GM23338 (cell line): Measurements from ENCODE around the gene OTUD7B.

Source experiments
- CREB1 ChIP-seq: fragments of 250-450 bp; sonication (Bioruptor Pico); IDR thresholded peaks from 2 replicates; pipeline ENCODE4 v1.5.0; 2020; ENCODE audit warnings: low read depth, mild to moderate bottlenecking, moderate library complexity
- EZH2 ChIP-seq: fragments of 200-600 bp; sonication (generic); IDR thresholded peaks from one replicate; pipeline ENCODE4 v1.8.0; 2017; ENCODE audit warnings: antibody characterized with exemption, mild to moderate bottlenecking, low read depth; ENCODE audit not compliant: unreplicated experiment
- EZH2phosphoT487 ChIP-seq: fragments of 200-600 bp; sonication (generic); IDR thresholded peaks from one replicate; pipeline ENCODE4 v1.8.1; 2018; ENCODE audit warnings: antibody characterized with exemption; ENCODE audit not compliant: unreplicated experiment
- JUNB ChIP-seq: IDR thresholded peaks from one replicate; pipeline ENCODE4 v1.6.1; 2016; ENCODE audit warnings: antibody characterized with exemption; ENCODE audit not compliant: unreplicated experiment
- POLR2AphosphoS5 ChIP-seq: IDR thresholded peaks from 2 replicates; pipeline ENCODE4 v1.6.1; 2016; ENCODE audit warnings: antibody characterized with exemption, low read depth
- STAT1 ChIP-seq: IDR thresholded peaks from one replicate; pipeline ENCODE4 v1.6.1; 2016; ENCODE audit warnings: antibody characterized with exemption; ENCODE audit not compliant: unreplicated experiment
- ZNF114 ChIP-seq: fragments of 250-450 bp; sonication (Bioruptor Pico); IDR thresholded peaks from 2 replicates; pipeline ENCODE4 v1.5.0; 2020; ENCODE audit warnings: mild to moderate bottlenecking, moderate library complexity
- ZNF331 ChIP-seq: fragments of 250-450 bp; sonication (Bioruptor Pico); IDR thresholded peaks from 2 replicates; pipeline ENCODE4 v1.5.0; 2020; ENCODE audit warnings: low read depth, mild to moderate bottlenecking, moderate library complexity
- TF ChIP-seq, protein P1 (sequence below), 2 experiments: fragments of 200-600 bp in 1 of 2; sonication (generic) in 1 of 2; conservative IDR thresholded peaks; 2 replicates each; pipeline versions ENCODE4 v1.5.1 to v1.6.1; 2016 to 2017; ENCODE audit warnings: antibody characterized with exemption in 2 of 2, low read depth in 2 of 2, mild to moderate bottlenecking in 2 of 2, moderate library complexity in 1 of 2
- TF ChIP-seq, protein P2 (sequence below): IDR thresholded peaks from one replicate; pipeline ENCODE4 v1.6.1; 2018; ENCODE audit warnings: antibody characterized with exemption; ENCODE audit not compliant: unreplicated experiment
- TF ChIP-seq, protein P3 (sequence below): fragments of 250-450 bp; sonication (Bioruptor Pico); IDR thresholded peaks from 2 replicates; pipeline ENCODE4 v1.5.0; 2020; ENCODE audit warnings: mild to moderate bottlenecking, moderate library complexity
- TF ChIP-seq, protein P4 (sequence below): IDR thresholded peaks from 2 replicates; pipeline ENCODE4 v1.6.1; 2016; ENCODE audit warnings: antibody characterized with exemption

DNA sequence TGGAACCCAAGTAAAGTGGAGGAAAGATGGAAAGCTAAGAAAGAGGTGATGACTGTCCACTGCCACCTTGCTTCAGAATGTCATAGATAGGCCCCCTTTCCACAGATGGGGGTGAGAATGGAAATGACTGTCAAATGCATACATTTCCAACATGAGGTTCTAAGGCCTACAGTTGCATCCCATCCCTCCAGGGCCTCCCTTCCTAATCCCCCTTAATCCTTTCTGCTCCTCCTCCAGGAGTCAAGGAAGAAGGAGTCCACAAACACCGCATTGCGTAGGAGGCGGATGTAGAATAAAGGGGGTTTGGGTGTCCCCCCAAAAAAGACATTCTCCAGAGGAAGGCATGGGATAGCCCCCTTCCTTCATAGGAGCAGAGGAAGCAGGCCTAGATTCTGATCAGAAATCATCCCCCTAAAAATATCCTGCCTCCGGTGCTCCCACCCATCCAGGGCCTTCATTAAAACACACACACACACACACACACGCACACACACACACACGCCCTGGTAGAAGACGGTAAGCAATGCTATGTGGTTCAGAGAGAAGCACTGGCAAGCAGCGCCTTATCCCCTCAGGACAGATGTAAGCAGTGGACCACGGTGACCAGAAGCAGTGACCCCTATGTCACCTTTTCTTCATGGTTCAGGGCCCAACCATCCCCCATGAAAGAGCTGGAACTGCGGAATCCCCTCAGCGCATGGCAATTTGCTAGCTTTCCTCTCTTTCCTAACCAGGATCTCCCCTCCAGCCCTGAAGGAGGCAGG, 94.9 kb downstream of the OTUD7B start:
- TF ChIP-seq, protein P1, sequence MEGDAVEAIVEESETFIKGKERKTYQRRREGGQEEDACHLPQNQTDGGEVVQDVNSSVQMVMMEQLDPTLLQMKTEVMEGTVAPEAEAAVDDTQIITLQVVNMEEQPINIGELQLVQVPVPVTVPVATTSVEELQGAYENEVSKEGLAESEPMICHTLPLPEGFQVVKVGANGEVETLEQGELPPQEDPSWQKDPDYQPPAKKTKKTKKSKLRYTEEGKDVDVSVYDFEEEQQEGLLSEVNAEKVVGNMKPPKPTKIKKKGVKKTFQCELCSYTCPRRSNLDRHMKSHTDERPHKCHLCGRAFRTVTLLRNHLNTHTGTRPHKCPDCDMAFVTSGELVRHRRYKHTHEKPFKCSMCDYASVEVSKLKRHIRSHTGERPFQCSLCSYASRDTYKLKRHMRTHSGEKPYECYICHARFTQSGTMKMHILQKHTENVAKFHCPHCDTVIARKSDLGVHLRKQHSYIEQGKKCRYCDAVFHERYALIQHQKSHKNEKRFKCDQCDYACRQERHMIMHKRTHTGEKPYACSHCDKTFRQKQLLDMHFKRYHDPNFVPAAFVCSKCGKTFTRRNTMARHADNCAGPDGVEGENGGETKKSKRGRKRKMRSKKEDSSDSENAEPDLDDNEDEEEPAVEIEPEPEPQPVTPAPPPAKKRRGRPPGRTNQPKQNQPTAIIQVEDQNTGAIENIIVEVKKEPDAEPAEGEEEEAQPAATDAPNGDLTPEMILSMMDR (conservative IDR thresholded peaks at IDR 0.05; ENCODE audit: low read depth in 2 of 2): no peak
- TF ChIP-seq, protein P2, sequence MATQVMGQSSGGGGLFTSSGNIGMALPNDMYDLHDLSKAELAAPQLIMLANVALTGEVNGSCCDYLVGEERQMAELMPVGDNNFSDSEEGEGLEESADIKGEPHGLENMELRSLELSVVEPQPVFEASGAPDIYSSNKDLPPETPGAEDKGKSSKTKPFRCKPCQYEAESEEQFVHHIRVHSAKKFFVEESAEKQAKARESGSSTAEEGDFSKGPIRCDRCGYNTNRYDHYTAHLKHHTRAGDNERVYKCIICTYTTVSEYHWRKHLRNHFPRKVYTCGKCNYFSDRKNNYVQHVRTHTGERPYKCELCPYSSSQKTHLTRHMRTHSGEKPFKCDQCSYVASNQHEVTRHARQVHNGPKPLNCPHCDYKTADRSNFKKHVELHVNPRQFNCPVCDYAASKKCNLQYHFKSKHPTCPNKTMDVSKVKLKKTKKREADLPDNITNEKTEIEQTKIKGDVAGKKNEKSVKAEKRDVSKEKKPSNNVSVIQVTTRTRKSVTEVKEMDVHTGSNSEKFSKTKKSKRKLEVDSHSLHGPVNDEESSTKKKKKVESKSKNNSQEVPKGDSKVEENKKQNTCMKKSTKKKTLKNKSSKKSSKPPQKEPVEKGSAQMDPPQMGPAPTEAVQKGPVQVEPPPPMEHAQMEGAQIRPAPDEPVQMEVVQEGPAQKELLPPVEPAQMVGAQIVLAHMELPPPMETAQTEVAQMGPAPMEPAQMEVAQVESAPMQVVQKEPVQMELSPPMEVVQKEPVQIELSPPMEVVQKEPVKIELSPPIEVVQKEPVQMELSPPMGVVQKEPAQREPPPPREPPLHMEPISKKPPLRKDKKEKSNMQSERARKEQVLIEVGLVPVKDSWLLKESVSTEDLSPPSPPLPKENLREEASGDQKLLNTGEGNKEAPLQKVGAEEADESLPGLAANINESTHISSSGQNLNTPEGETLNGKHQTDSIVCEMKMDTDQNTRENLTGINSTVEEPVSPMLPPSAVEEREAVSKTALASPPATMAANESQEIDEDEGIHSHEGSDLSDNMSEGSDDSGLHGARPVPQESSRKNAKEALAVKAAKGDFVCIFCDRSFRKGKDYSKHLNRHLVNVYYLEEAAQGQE: no peak
- no peak for TF ChIP-seq POLR2AphosphoS5
- no peak for TF ChIP-seq EZH2
- TF ChIP-seq EZH2phosphoT487: no peak
- no peak for TF ChIP-seq ZNF331 (CRISPR knock-in tag)
- TF ChIP-seq, protein P3, sequence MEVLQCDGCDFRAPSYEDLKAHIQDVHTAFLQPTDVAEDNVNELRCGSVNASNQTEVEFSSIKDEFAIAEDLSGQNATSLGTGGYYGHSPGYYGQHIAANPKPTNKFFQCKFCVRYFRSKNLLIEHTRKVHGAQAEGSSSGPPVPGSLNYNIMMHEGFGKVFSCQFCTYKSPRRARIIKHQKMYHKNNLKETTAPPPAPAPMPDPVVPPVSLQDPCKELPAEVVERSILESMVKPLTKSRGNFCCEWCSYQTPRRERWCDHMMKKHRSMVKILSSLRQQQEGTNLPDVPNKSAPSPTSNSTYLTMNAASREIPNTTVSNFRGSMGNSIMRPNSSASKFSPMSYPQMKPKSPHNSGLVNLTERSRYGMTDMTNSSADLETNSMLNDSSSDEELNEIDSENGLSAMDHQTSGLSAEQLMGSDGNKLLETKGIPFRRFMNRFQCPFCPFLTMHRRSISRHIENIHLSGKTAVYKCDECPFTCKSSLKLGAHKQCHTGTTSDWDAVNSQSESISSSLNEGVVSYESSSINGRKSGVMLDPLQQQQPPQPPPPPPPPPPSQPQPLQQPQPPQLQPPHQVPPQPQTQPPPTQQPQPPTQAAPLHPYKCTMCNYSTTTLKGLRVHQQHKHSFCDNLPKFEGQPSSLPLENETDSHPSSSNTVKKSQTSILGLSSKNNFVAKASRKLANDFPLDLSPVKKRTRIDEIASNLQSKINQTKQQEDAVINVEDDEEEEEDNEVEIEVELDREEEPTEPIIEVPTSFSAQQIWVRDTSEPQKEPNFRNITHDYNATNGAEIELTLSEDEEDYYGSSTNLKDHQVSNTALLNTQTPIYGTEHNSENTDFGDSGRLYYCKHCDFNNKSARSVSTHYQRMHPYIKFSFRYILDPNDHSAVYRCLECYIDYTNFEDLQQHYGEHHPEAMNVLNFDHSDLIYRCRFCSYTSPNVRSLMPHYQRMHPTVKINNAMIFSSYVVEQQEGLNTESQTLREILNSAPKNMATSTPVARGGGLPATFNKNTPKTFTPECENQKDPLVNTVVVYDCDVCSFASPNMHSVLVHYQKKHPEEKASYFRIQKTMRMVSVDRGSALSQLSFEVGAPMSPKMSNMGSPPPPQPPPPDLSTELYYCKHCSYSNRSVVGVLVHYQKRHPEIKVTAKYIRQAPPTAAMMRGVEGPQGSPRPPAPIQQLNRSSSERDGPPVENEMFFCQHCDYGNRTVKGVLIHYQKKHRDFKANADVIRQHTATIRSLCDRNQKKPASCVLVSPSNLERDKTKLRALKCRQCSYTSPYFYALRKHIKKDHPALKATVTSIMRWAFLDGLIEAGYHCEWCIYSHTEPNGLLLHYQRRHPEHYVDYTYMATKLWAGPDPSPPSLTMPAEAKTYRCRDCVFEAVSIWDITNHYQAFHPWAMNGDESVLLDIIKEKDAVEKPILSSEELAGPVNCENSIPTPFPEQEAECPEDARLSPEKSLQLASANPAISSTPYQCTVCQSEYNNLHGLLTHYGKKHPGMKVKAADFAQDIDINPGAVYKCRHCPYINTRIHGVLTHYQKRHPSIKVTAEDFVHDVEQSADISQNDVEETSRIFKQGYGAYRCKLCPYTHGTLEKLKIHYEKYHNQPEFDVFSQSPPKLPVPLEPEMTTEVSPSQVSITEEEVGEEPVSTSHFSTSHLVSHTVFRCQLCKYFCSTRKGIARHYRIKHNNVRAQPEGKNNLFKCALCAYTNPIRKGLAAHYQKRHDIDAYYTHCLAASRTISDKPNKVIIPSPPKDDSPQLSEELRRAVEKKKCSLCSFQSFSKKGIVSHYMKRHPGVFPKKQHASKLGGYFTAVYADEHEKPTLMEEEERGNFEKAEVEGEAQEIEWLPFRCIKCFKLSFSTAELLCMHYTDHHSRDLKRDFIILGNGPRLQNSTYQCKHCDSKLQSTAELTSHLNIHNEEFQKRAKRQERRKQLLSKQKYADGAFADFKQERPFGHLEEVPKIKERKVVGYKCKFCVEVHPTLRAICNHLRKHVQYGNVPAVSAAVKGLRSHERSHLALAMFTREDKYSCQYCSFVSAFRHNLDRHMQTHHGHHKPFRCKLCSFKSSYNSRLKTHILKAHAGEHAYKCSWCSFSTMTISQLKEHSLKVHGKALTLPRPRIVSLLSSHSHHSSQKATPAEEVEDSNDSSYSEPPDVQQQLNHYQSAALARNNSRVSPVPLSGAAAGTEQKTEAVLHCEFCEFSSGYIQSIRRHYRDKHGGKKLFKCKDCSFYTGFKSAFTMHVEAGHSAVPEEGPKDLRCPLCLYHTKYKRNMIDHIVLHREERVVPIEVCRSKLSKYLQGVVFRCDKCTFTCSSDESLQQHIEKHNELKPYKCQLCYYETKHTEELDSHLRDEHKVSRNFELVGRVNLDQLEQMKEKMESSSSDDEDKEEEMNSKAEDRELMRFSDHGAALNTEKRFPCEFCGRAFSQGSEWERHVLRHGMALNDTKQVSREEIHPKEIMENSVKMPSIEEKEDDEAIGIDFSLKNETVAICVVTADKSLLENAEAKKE: no peak
- TF ChIP-seq CREB1 (CRISPR knock-in tag): no peak
- no peak for TF ChIP-seq JUNB
- TF ChIP-seq, protein P4, sequence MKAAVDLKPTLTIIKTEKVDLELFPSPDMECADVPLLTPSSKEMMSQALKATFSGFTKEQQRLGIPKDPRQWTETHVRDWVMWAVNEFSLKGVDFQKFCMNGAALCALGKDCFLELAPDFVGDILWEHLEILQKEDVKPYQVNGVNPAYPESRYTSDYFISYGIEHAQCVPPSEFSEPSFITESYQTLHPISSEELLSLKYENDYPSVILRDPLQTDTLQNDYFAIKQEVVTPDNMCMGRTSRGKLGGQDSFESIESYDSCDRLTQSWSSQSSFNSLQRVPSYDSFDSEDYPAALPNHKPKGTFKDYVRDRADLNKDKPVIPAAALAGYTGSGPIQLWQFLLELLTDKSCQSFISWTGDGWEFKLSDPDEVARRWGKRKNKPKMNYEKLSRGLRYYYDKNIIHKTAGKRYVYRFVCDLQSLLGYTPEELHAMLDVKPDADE: no peak
- TF ChIP-seq STAT1: no peak
- no peak for TF ChIP-seq ZNF114 (CRISPR knock-in tag)
